Stomach (tissue), 4 donors: ENCODE data around the gene RTKN.

Experiments
- EP300 ChIP-seq: sonication (generic); formaldehyde crosslinking; IDR thresholded peaks from one replicate; pipeline ENCODE4 v1.6.1; 2017; ENCODE audit warnings: antibody characterized with exemption
- POLR2A ChIP-seq, 4 donors: fragments of 450-650 bp; IDR thresholded peaks; one replicate each; pipeline ENCODE4 v1.6.1; 2016; ENCODE audit warnings: antibody characterized with exemption in 4 of 4, control low read depth in 2 of 4, mild to moderate bottlenecking in 1 of 4, moderate library complexity in 1 of 4
- POLR2AphosphoS5 ChIP-seq, 3 donors: sonication (generic); formaldehyde crosslinking; IDR thresholded peaks; one replicate each; pipeline ENCODE4 v1.6.1; 2016; ENCODE audit warnings: antibody characterized with exemption in 3 of 3
- TF ChIP-seq, protein P1 (sequence below), 7 experiments: fragments of 450-650 bp in 4 of 7; fragments of 200-600 bp in 3 of 7; sonication (generic) in 3 of 7; IDR thresholded peaks; one replicate each; pipeline ENCODE4 v1.5.1; 2016 to 2019; ENCODE audit warnings: antibody characterized with exemption in 7 of 7, control low read depth in 2 of 7, mild to moderate bottlenecking in 1 of 7

DNA sequence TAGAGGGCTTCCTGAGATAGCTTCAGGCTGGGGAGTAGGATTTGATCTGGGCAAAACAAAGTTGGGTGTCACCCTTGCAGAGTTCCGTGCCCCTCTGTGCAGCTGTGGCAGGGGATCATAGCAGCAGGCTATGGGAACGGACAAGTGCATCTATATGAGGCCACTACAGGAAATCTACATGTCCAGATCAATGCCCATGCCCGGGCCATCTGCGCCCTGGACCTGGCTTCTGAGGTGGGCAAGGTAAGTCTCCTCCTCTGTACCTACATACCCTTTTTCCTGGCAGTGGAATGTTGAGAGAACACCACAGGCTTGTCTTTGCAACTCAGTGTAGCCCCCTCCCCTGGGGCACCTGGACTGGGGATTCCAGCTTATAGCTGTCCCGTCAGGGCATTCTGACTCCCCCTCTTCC lies 16.7 kb downstream of the RTKN start:
- TF ChIP-seq POLR2A (IDR thresholded peaks at IDR 0.05) (no peak), POLR2AphosphoS5 (IDR thresholded peaks at IDR 0.05) (no peak), EP300 (no peak)
- TF ChIP-seq, protein P1, sequence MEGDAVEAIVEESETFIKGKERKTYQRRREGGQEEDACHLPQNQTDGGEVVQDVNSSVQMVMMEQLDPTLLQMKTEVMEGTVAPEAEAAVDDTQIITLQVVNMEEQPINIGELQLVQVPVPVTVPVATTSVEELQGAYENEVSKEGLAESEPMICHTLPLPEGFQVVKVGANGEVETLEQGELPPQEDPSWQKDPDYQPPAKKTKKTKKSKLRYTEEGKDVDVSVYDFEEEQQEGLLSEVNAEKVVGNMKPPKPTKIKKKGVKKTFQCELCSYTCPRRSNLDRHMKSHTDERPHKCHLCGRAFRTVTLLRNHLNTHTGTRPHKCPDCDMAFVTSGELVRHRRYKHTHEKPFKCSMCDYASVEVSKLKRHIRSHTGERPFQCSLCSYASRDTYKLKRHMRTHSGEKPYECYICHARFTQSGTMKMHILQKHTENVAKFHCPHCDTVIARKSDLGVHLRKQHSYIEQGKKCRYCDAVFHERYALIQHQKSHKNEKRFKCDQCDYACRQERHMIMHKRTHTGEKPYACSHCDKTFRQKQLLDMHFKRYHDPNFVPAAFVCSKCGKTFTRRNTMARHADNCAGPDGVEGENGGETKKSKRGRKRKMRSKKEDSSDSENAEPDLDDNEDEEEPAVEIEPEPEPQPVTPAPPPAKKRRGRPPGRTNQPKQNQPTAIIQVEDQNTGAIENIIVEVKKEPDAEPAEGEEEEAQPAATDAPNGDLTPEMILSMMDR (IDR thresholded peaks at IDR 0.05) = no peak
